ENCODE data around the gene RABGAP1L.

GRCh38 chr1:174967845-174968705 lies 808.8 kb downstream of the RABGAP1L start:
- TF ChIP-seq POLR2A (IDR thresholded peaks at IDR 0.05; ENCODE audit: low read length) (no peak), GATA1 (IDR thresholded peaks at IDR 0.05; ENCODE audit: low read depth, low read length) (no peak)

All from erythroblast (primary cell).